A549 treated with ZK216348 at 1 μM for 4 hours (cell line): ENCODE measurements around the gene UTS2R. TPM values are rescaled to one million over a fixed set of nuclear protein-coding genes. Genes with fewer than 3 reads are reported as not detected.

Experiments used
- total RNA-seq: library from RNA; stranded (reverse); fragments of 200-300 nt; extraction: Qiagen RNA extraction; gene quantifications from 5 replicates; pipeline ENCODE4 v1.2.3, GENCODE V29; 2022; ENCODE audit warnings: low read depth

Gene UTS2R
- total RNA-seq, result not detected in 5 replicates

DNA sequence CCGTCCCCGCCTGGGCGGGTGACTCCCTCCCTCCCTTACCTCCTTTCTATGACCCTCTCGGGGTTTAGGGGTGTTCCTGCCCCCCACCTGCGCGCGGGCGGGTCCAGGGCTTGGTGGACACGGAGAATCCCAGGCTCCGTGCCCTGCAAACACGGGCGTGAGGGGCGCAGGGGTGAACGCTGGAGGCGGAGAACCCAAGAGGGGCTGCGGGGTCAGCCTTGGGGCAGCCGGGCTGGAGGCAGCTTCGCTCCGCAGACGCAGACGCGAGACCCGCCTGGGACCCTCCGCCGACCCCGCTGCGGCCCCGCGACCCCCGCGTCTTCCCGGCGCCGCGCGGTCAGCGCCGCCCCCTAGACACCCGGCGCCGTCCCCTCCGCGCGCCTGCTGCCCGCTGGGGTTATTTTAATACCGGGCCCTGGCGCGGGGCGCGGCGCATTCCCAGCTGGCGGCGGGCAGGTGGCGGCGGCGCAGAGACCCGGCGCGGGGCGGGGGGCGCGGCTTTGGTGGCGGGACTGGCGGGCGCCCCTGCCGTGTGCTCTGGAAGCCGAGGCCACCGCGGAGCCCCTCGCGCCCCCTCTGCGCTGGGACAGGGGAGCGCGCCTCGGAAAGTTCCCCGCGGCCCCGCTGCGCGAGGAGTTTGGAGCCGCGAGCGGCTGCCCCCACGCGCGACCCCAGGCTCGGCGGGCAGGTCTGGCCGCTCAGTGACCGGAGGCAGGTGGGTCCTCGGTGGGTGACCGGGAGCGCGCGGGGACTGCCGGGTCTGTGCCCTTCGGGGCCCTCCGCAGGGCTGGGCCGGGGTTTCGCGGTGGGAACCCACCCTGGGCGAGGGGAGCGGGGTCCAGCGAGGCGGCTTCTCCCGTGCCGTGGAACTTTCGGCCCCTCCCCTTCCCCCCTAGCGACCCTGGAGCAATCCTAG lies at the start of gene UTS2R:
TSS of gene UTS2R (plus strand) at position 433 of the 916 bp plus-strand sequence. CDS start 2,560 bp downstream, outside the sequence.

DNA sequence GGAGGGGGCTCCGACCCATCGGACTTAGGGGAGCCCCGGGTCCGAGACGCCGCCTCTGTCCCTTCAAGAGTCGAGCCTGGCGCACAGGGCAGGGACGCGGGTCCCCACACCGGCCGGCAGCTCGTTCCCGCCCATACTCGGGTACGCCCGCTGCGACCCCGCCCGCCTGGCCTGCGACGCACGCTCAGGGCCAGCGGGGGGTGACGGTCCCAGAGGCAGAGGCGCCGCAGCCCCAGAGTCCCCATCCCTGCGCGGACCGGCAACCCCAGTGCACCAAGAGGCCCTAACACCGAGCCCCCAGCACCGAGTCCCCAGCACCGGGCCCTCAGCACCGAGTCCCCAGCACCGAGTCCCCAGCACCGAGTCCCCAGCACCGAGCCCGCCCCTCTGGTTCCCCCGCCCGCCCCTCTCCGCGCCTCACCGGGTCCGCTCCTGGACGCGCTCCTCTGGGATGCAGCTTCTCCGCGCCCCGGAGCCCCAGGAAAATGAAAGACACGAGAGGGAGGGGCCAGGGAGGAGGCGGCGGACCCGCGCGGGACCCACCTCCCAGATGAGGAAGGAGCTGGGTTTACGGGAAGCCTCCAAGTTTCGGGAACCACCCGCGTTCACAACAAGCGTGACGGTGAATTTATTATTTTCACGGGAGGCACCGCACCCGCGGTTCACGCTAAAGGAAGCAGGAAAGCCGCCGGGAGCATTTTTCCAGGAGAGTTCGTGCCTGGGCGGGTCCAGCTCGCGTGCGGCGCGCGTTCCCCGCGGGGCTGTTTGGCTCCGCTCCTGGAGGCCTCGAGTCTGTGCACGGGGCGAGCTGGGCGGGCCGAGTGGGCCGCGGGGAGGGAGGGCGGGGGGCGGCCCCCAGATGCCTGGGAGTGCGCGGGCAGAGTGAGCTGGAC lies 38.0 kb upstream of the UTS2R start, which contains the start of gene SECTM1:
TSS of gene SECTM1 (minus strand) at position 488 of the 893 bp plus-strand sequence. CDS start 6,526 bp downstream, outside the sequence.

DNA sequence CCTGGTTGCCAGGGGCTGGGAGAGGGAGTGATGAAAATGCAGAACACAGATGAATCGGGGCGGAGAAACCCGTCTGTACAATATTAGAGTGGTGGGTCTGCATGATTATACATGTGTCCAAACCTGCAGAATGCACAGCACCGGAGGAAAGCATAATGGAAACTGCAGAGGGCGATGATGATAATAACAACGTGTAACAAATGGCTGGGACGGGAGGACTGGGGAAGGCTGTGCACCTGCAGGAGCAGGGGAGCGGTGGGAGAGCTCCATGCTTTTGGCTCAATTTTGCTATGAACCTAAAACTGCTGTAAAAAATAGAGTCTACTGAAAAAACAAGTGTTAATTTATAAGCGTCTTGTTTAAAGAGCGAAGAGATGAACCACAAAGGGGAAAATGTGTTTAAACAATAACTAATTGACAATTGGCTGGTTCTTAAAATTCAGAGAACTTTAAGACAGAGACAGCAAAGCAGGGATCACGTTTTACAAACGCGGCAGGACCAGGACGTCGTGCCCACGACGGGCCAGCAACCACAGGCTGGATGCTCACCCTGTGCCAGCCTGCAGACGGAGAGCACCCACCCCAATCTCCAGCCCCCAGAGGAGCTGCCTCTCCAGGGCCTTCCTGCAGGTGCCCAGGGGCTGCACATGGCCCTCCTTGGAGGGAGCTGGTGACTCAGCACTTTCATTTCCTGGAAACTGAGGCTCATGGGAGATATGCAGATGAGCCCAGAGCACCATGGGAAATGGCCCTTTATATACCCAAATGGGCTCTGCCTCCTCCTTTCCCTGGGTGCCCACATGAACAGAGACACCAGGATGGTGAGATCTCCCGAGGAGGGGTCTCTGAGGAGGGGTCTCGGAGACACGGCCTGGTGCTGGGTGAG lies 12.9 kb upstream of the UTS2R start, which contains the start of gene TEX19:
TSS of gene TEX19 (plus strand) at position 783 of the 886 bp plus-strand sequence. CDS start 2,904 bp downstream, outside the sequence.

DNA sequence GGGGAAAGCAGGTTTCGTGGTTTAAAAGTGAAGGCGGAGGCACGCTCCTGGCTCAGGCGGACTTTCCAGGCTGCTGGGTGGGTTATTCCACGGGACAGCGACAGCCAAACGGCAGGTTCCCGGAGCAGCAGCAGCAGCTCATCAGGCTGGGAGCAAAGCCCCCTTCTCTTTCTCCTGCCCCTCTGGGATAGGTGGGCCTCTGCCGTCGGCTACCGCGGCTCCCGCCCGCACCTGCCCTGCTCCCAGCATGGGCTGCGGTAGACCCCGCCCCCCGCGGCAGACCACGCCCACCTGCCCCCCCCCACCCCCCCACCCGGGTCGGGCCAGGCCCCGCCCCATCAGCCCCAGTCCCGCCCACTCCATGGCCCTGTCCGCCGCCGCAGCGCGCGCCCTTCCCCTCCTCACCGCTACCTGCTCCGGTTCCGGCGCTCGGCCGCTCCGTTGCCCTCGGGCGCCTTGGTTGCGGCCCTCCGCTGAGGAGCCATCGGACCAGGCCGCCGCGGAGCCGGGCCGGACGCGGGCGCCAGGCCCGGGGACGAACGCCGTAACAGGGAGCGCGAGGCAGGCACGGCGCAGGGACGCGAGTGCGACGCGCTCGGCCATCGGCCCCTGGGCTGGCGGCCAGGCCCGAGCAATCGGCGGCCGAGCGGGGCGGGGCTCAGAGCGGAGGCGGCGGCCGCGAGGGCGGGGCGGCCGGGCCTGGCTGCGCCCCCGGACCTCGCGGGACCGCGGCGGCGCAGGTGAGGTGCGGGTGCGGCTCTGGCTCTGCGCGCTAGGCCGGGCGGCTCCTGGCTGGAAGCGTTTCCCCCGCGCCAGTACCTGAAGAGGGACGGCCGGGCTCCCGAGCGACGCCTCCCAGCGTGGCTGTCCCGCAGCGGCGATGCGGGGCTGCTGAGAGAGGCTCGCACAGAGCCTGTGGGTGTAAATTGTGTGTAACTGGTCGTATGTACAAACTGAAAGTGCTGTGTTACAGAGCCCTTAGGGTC lies 46.7 kb downstream of the UTS2R start, which contains the start of the genes HEXD and OGFOD3:
TSS of gene HEXD (plus strand) at position 347 of the 986 bp plus-strand sequence. CDS start 1,453 bp downstream, outside the sequence.
TSS of gene OGFOD3 (minus strand) at position 586 of the 986 bp plus-strand sequence. CDS start at position 485, 101 bp downstream.

Other genes starting within 250 kb of the UTS2R start
- gene CCDC57, start 158.9 kb upstream of the UTS2R start, total RNA-seq, result 15.5 to 28.9 TPM (median 27.5 TPM) in 5 replicates
- gene SLC16A3, start 142.7 kb upstream of the UTS2R start, total RNA-seq, result 65.3 to 167 TPM (median 146 TPM) in 5 replicates
- 163 to 231 TPM (median 218 TPM) in 5 replicates for gene CSNK1D, start 98.1 kb upstream of the UTS2R start, total RNA-seq
- 0.11 TPM in 1 of 5 replicates, not detected in the others for gene CD7, start 54.2 kb upstream of the UTS2R start, total RNA-seq
- gene SECTM1, start 38.0 kb upstream of the UTS2R start, total RNA-seq, result 1.4 to 4.2 TPM (median 1.8 TPM) in 5 replicates
- gene TEX19, start 12.5 kb upstream of the UTS2R start, total RNA-seq, result 0.34 to 0.83 TPM (median 0.43 TPM) in 5 replicates
- gene HEXD, start 46.6 kb downstream of the UTS2R start, total RNA-seq, result 9.1 to 16.3 TPM (median 13.9 TPM) in 5 replicates
- 13.4 to 25.8 TPM (median 23.9 TPM) in 5 replicates for gene OGFOD3, start 46.8 kb downstream of the UTS2R start, total RNA-seq
- 44.2 to 66.5 TPM (median 56.5 TPM) in 5 replicates for gene CYBC1, start 79.0 kb downstream of the UTS2R start, total RNA-seq
- 45.5 to 57.0 TPM (median 48.6 TPM) in 5 replicates for gene NARF, start 87.0 kb downstream of the UTS2R start, total RNA-seq
- gene FOXK2, start 148.0 kb downstream of the UTS2R start, total RNA-seq, result 44.3 to 63.1 TPM (median 54.7 TPM) in 5 replicates